HFFc6 (cell line): ENCODE data around the gene TAF7L. TPM values are rescaled to one million over a fixed set of nuclear protein-coding genes. Genes with fewer than 3 reads are reported as not detected.

ENCODE experiments used
- DNase-seq: peaks from one replicate; pipeline ENCODE4 v3.0.0-alpha.2; 2018
- H3K27ac Mint-ChIP-seq: 2 replicates; pipeline ENCODE4 v1.8.0; 2020; ENCODE audit warnings: mild to moderate bottlenecking, mixed read lengths
- H3K27me3 Mint-ChIP-seq: 2 replicates; pipeline ENCODE4 v1.8.0; 2021; ENCODE audit warnings: mild to moderate bottlenecking, moderate library complexity, mixed read lengths; ENCODE audit not compliant: insufficient read depth
- H3K36me3 Mint-ChIP-seq: 2 replicates; pipeline ENCODE4 v1.8.0; 2021; ENCODE audit warnings: low read depth, mixed read lengths
- H3K4me1 Mint-ChIP-seq: 2 replicates; pipeline ENCODE4 v1.8.0; 2020; ENCODE audit warnings: low read depth, mixed read lengths
- H3K4me3 Mint-ChIP-seq: 2 replicates; pipeline ENCODE4 v1.8.0; 2020; ENCODE audit warnings: mild to moderate bottlenecking, moderate library complexity, mixed read lengths
- H3K9me3 Mint-ChIP-seq: 2 replicates; pipeline ENCODE4 v1.8.0; 2020; ENCODE audit warnings: mild to moderate bottlenecking, mixed read lengths
- CTCF ChIP-seq: fragments of 200-600 bp; sonication (generic); IDR thresholded peaks from 2 replicates; pipeline ENCODE4 v1.5.0; 2021; ENCODE audit warnings: antibody characterized with exemption, mild to moderate bottlenecking
- total RNA-seq, 6 experiments: library from RNA; stranded (reverse); fragmentation: NEBNext Ultra II Directional; extraction: Animal tissue kit (Norgen Biotek cat#: 25700); gene quantifications; 2 replicates in 1 of 6; 3 replicates in 5 of 6; pipeline ENCODE4 v1.2.3, GENCODE V29; 2021

The TAF7L gene
- total RNA-seq, 6 experiments from 2014 or later, result 0.15 to 0.59 (median 0.36) TPM

GRCh38 chrX:101237041-101237440 lies 54.1 kb downstream of the TAF7L start:
- H3K36me3 Mint-ChIP-seq, result no peaks in the 10 kb centered on the region
- no peak for DNase-seq
- H3K9me3 Mint-ChIP-seq, result no peaks in the 10 kb centered on the region
- H3K27ac Mint-ChIP-seq, result no peak overlapping the region
- H3K4me1 Mint-ChIP-seq, result peaks cover 10% of the 10 kb centered on the region
- H3K27me3 Mint-ChIP-seq, result no peaks in the 10 kb centered on the region
- H3K4me3 Mint-ChIP-seq, result no peak overlapping the region
- TF ChIP-seq CTCF, result no peak

GRCh38 chrX:101232316-101232715 lies 58.8 kb downstream of the TAF7L start:
- Mint-ChIP-seq H3K27ac (peak overlapping the region; percentile 77), H3K27me3 (no peaks in the 10 kb centered on the region), H3K4me3 (no peak overlapping the region), H3K4me1 (peaks cover 51% of the 10 kb centered on the region), H3K36me3 (no peaks in the 10 kb centered on the region), H3K9me3 (no peaks in the 10 kb centered on the region)
- TF ChIP-seq CTCF, result no peak
- no peak for DNase-seq

- no peak for TF ChIP-seq CTCF
- peaks cover 56% of the 10 kb centered on the region for H3K4me1 Mint-ChIP-seq
- no peaks in the 10 kb centered on the region for H3K9me3 Mint-ChIP-seq
- H3K36me3 Mint-ChIP-seq, result no peaks in the 10 kb centered on the region
- no peak for DNase-seq
- no peaks in the 10 kb centered on the region for H3K27me3 Mint-ChIP-seq
- H3K27ac Mint-ChIP-seq, result peak overlapping the region; percentile 72
- peak overlapping the region; percentile 65; the same call in 1 of the 2 replicates for H3K4me3 Mint-ChIP-seq
These were observed 60.1 kb downstream of the TAF7L start for GRCh38 chrX:101231080-101231479.

GRCh38 chrX:101230636-101231035 lies 60.5 kb downstream of the TAF7L start:
- Mint-ChIP-seq H3K27me3 (no peaks in the 10 kb centered on the region), H3K4me1 (peaks cover 56% of the 10 kb centered on the region), H3K27ac (peak overlapping the region; percentile 72), H3K9me3 (no peaks in the 10 kb centered on the region), H3K36me3 (no peaks in the 10 kb centered on the region), H3K4me3 (peak overlapping the region; percentile 65)
- TF ChIP-seq CTCF, result no peak
- DNase-seq, result peak; percentile 37

GRCh38 chrX:101229170-101229569 lies 62.0 kb downstream of the TAF7L start:
- H3K4me3 Mint-ChIP-seq, result peak overlapping the region; percentile 50; the same call in 1 of the 2 replicates
- no peak for TF ChIP-seq CTCF
- peak; percentile 64 for DNase-seq
- no peaks in the 10 kb centered on the region for H3K9me3 Mint-ChIP-seq
- no peaks in the 10 kb centered on the region for H3K36me3 Mint-ChIP-seq
- H3K27ac Mint-ChIP-seq, result peak overlapping the region; percentile 76
- H3K4me1 Mint-ChIP-seq, result peaks cover 56% of the 10 kb centered on the region
- no peaks in the 10 kb centered on the region for H3K27me3 Mint-ChIP-seq

GRCh38 chrX:101223226-101223625 lies 67.9 kb downstream of the TAF7L start:
- TF ChIP-seq CTCF, result no peak
- H3K36me3 Mint-ChIP-seq, result no peaks in the 10 kb centered on the region
- H3K4me1 Mint-ChIP-seq, result peaks cover 24% of the 10 kb centered on the region

More at GRCh38 chrX:101223226-101223625, 67.9 kb downstream of the TAF7L start:
- H3K27ac Mint-ChIP-seq, result no peak overlapping the region
- no peak for DNase-seq
- H3K4me3 Mint-ChIP-seq, result no peak overlapping the region
- no peaks in the 10 kb centered on the region for H3K9me3 Mint-ChIP-seq
- H3K27me3 Mint-ChIP-seq, result no peaks in the 10 kb centered on the region
